ENCODE data around the gene ABI3. TPM values are rescaled to one million over a fixed set of nuclear protein-coding genes. Genes with fewer than 3 reads are reported as not detected.

Gene ABI3
- total RNA-seq, 1 donor from 2014 or later, result 0.42 TPM

GRCh38 chr17:49225554-49226236, 15.2 kb downstream of the ABI3 start:
- H3K36me3 ChIP-seq (ENCODE audit: control insufficient read depth, insufficient read depth, low read length), result no peaks in the 10 kb centered on the region
- no peak for TF ChIP-seq CTCF (IDR thresholded peaks at IDR 0.05; ENCODE audit: insufficient read depth, low read length, poor library complexity, severe bottlenecking)
- no peak for DNase-seq (ENCODE audit: low read depth)
- no peak overlapping the region for H3K4me3 ChIP-seq (ENCODE audit: low read depth, low read length)
- H3K27me3 ChIP-seq (ENCODE audit: control insufficient read depth, insufficient read depth, low read length), result peaks cover 65% of the 10 kb centered on the region

- H3K27me3 ChIP-seq (ENCODE audit: control insufficient read depth, insufficient read depth, low read length), result peaks cover 76% of the 10 kb centered on the region
Observed at GRCh38 chr17:49226771-49227435, 16.4 kb downstream of the ABI3 start.

GRCh38 chr17:49227436-49228261, 17.1 kb downstream of the ABI3 start:
- Histone ChIP-seq H3K27me3 (ENCODE audit: control insufficient read depth, insufficient read depth, low read length) (peaks cover 69% of the 10 kb centered on the region), H3K36me3 (ENCODE audit: control insufficient read depth, insufficient read depth, low read length) (no peaks in the 10 kb centered on the region), H3K4me3 (ENCODE audit: low read depth, low read length) (no peak overlapping the region)
- peak; percentile 81 for TF ChIP-seq CTCF (IDR thresholded peaks at IDR 0.05; ENCODE audit: insufficient read depth, low read length, poor library complexity, severe bottlenecking)
- DNase-seq (ENCODE audit: low read depth), result no peak

More at GRCh38 chr17:49226771-49227435, 16.4 kb downstream of the ABI3 start:
- Histone ChIP-seq H3K4me3 (ENCODE audit: low read depth, low read length) (no peak overlapping the region), H3K36me3 (ENCODE audit: control insufficient read depth, insufficient read depth, low read length) (no peaks in the 10 kb centered on the region)
- no peak for TF ChIP-seq CTCF (IDR thresholded peaks at IDR 0.05; ENCODE audit: insufficient read depth, low read length, poor library complexity, severe bottlenecking)
- no peak for DNase-seq (ENCODE audit: low read depth)

- H3K36me3 ChIP-seq (ENCODE audit: control insufficient read depth, insufficient read depth, low read length), result no peaks in the 10 kb centered on the region
- H3K27me3 ChIP-seq (ENCODE audit: control insufficient read depth, insufficient read depth, low read length), result peaks cover 53% of the 10 kb centered on the region
- no peak for TF ChIP-seq CTCF (IDR thresholded peaks at IDR 0.05; ENCODE audit: insufficient read depth, low read length, poor library complexity, severe bottlenecking)
- no peak overlapping the region for H3K4me3 ChIP-seq (ENCODE audit: low read depth, low read length)
- DNase-seq (ENCODE audit: low read depth), result no peak
Observed at GRCh38 chr17:49229076-49229804, 18.7 kb downstream of the ABI3 start.

GRCh38 chr17:49229805-49230600, 19.5 kb downstream of the ABI3 start:
- peak overlapping the region; percentile 72 for H3K4me3 ChIP-seq (ENCODE audit: low read depth, low read length)
- no peak for TF ChIP-seq CTCF (IDR thresholded peaks at IDR 0.05; ENCODE audit: insufficient read depth, low read length, poor library complexity, severe bottlenecking)
- no peak for DNase-seq (ENCODE audit: low read depth)
- H3K27me3 ChIP-seq (ENCODE audit: control insufficient read depth, insufficient read depth, low read length), result peaks cover 45% of the 10 kb centered on the region
- H3K36me3 ChIP-seq (ENCODE audit: control insufficient read depth, insufficient read depth, low read length), result no peaks in the 10 kb centered on the region
